Neural cell (in vitro differentiated cells): ENCODE data around the gene PLSCR5.

Source experiments
- CTCF ChIP-seq: fragments of 450-650 bp; IDR thresholded peaks from 2 replicates; pipeline ENCODE4 v1.5.1; 2014; ENCODE audit warnings: antibody characterized with exemption, mild to moderate bottlenecking, moderate library complexity; ENCODE audit not compliant: poor library complexity, severe bottlenecking
- EP300 ChIP-seq: fragments of 450-650 bp; conservative IDR thresholded peaks from 2 replicates; pipeline ENCODE4 v1.6.1; 2014; ENCODE audit warnings: antibody characterized with exemption, mild to moderate bottlenecking, moderate library complexity; ENCODE audit not compliant: poor library complexity, severe bottlenecking
- EZH2 ChIP-seq: fragments of 200-600, 300-800 bp; shearing (Covaris generic), sonication (generic); IDR thresholded peaks from 2 replicates; pipeline ENCODE4 v1.6.1; 2014; ENCODE audit warnings: antibody characterized with exemption, low read length, borderline replicate concordance, mild to moderate bottlenecking; ENCODE audit not compliant: insufficient read depth, poor library complexity, severe bottlenecking
- POLR2AphosphoS5 ChIP-seq: IDR thresholded peaks from 2 replicates; pipeline ENCODE4 v1.6.1; 2012
- TAF1 ChIP-seq: IDR thresholded peaks from 2 replicates; pipeline ENCODE4 v1.6.1; 2012; ENCODE audit warnings: low read depth

GRCh38 chr3:146598535-146598934 is 6.6 kb downstream of the PLSCR5 start:
- no peak for TF ChIP-seq POLR2AphosphoS5
- TF ChIP-seq EP300 = no peak
- TF ChIP-seq CTCF = no peak
- TF ChIP-seq EZH2 = no peak
- TF ChIP-seq TAF1 = no peak
